Measurements from ENCODE around the gene CDK14.

The CDK14 gene

GRCh38 chr7:91206361-91206960 is 610.3 kb downstream of the CDK14 start:
- no peak for TF ChIP-seq CTCF (IDR thresholded peaks at IDR 0.05; ENCODE audit: insufficient read depth, low read depth, low read length, missing control alignments)
- DNase-seq (ENCODE audit: low read depth) = no peak
- H3K4me3 ChIP-seq (ENCODE audit: low read depth, low read length) = no peak overlapping the region

DNA sequence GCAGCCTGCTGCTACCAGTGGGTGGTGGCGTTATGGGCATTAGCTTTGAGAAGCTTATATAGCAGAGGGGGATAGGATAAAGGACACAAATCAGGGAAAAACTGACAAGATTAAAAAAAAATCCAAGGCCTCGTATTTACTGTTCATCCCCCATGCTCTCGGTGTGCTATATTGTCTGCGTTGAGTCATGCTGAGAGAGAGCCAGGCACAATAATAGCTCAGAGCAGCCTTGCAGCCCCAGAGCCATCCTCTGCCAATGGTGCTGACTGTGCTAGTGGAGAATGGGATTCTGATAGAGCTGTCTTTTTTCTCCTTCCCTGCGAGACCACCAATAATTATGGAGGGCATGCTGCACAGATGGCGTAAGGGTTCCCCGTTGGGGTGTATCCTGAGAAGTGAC is 616.5 kb downstream of the CDK14 start:
- no peak for DNase-seq (ENCODE audit: low read depth)
- no peak for TF ChIP-seq CTCF (IDR thresholded peaks at IDR 0.05; ENCODE audit: insufficient read depth, low read depth, low read length, missing control alignments)
- no peak overlapping the region for H3K4me3 ChIP-seq (ENCODE audit: low read depth, low read length)

GRCh38 chr7:91226411-91226810 is 630.3 kb downstream of the CDK14 start:
- TF ChIP-seq CTCF (IDR thresholded peaks at IDR 0.05; ENCODE audit: insufficient read depth, low read depth, low read length, missing control alignments) = no peak
- no peak overlapping the region for H3K4me3 ChIP-seq (ENCODE audit: low read depth, low read length)
- no peak for DNase-seq (ENCODE audit: low read depth)

DNA sequence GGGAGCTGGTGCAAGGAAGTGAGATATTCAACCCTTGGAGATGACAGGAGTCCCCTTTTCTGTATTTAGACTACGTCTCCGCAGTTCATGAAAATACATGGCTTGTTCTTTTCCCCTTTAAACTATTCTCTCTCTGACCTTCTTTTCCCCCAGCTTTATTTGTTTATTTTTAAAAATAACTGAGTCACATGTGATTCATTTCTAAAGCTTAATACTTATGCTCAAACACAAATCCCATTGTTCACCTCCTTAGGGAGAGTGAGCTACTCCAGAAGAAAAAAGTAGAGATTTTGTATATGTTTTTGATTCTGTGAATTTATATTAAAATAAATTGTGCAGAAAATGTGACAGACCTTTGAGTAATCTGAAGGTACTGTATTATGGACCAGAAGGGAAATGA is 632.2 kb downstream of the CDK14 start:
- no peak for DNase-seq (ENCODE audit: low read depth)
- no peak overlapping the region for H3K4me3 ChIP-seq (ENCODE audit: low read depth, low read length)
- TF ChIP-seq CTCF (IDR thresholded peaks at IDR 0.05; ENCODE audit: insufficient read depth, low read depth, low read length, missing control alignments) = no peak

DNA sequence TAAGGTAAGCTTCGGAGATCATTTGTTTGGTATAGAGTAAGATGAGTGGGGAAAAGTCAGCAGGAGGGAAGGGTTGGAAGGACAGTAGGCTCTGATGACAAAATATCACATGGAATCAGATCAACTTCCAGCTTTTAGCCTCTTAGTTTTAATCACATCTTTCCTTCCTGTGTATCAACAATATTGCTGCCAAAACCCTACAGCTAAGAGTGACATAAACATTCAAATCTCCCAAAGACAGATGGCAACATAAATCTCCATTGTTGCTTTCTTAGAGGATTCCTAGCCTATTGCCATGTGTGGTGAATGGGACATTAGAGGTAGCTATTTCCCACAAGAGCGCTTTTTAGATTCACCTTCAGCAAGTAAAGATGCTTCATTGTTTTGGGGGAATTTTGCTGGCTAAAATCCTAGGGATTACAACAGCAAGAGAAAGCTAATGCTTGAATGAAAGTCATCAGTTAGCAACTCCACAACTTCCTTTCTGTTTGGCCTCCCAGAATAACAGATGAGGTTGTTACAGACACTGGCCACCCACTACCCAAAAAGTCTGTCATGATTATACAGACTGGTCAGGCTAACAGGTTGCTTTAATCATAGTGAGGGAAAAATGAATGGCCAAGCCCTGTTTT is 632.9 kb downstream of the CDK14 start:
- no peak overlapping the region for H3K4me3 ChIP-seq (ENCODE audit: low read depth, low read length)
- DNase-seq (ENCODE audit: low read depth) = no peak
- no peak for TF ChIP-seq CTCF (IDR thresholded peaks at IDR 0.05; ENCODE audit: insufficient read depth, low read depth, low read length, missing control alignments)

GRCh38 chr7:91230100-91230499 is 634.0 kb downstream of the CDK14 start:
- no peak for TF ChIP-seq CTCF (IDR thresholded peaks at IDR 0.05; ENCODE audit: insufficient read depth, low read depth, low read length, missing control alignments)
- no peak overlapping the region for H3K4me3 ChIP-seq (ENCODE audit: low read depth, low read length)
- no peak for DNase-seq (ENCODE audit: low read depth)

GRCh38 chr7:91230503-91230902 is 634.4 kb downstream of the CDK14 start:
- no peak for TF ChIP-seq CTCF (IDR thresholded peaks at IDR 0.05; ENCODE audit: insufficient read depth, low read depth, low read length, missing control alignments)
- no peak overlapping the region for H3K4me3 ChIP-seq (ENCODE audit: low read depth, low read length)
- no peak for DNase-seq (ENCODE audit: low read depth)

Data from GM12865 (cell line).